Uterus (tissue), 2 donors: Measurements from ENCODE around the gene SH2B3.

Source experiments
- POLR2A ChIP-seq, 2 donors: fragments of 450-650 bp; IDR thresholded peaks; one replicate each; pipeline ENCODE4 v1.6.1; 2016; ENCODE audit warnings: antibody characterized with exemption in 2 of 2, mild to moderate bottlenecking in 1 of 2, moderate library complexity in 1 of 2
- TF ChIP-seq, protein P1 (sequence below), 4 experiments: fragments of 200-600 bp in 2 of 4; fragments of 450-650 bp in 2 of 4; sonication (generic) in 2 of 4; IDR thresholded peaks; one replicate each; pipeline ENCODE4 v1.5.1; 2016 to 2019; ENCODE audit warnings: antibody characterized with exemption in 4 of 4, mild to moderate bottlenecking in 2 of 4, moderate library complexity in 1 of 4

GRCh38 chr12:111440631-111441030, 34.9 kb downstream of the SH2B3 start:
- TF ChIP-seq, protein P1, sequence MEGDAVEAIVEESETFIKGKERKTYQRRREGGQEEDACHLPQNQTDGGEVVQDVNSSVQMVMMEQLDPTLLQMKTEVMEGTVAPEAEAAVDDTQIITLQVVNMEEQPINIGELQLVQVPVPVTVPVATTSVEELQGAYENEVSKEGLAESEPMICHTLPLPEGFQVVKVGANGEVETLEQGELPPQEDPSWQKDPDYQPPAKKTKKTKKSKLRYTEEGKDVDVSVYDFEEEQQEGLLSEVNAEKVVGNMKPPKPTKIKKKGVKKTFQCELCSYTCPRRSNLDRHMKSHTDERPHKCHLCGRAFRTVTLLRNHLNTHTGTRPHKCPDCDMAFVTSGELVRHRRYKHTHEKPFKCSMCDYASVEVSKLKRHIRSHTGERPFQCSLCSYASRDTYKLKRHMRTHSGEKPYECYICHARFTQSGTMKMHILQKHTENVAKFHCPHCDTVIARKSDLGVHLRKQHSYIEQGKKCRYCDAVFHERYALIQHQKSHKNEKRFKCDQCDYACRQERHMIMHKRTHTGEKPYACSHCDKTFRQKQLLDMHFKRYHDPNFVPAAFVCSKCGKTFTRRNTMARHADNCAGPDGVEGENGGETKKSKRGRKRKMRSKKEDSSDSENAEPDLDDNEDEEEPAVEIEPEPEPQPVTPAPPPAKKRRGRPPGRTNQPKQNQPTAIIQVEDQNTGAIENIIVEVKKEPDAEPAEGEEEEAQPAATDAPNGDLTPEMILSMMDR (IDR thresholded peaks at IDR 0.05), result no peak
- no peak for TF ChIP-seq POLR2A (IDR thresholded peaks at IDR 0.05)
